ENCODE data around the gene RPS6KA2. TPM values are rescaled to one million over a fixed set of nuclear protein-coding genes. Genes with fewer than 3 reads are reported as not detected.

RPS6KA2 gene
- total RNA-seq, 1 donor from 2014 or later: 33.7 TPM

DNA sequence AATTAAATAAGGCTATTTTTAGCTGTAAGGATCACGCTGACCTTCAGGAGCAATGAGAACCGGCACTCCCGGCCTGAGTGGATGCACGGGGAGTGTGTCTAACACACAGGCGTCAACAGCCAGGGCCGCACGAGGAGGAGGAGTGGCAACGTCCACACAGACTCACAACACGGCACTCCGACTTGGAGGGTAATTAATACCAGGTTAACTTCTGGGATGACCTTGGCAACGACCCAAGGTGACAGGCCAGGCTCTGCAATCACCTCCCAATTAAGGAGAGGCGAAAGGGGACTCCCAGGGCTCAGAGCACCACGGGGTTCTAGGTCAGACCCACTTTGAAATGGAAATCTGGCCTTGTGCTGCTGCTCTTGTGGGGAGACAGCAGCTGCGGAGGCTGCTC lies 124.6 kb downstream of the RPS6KA2 start:
- TF ChIP-seq, protein P1, sequence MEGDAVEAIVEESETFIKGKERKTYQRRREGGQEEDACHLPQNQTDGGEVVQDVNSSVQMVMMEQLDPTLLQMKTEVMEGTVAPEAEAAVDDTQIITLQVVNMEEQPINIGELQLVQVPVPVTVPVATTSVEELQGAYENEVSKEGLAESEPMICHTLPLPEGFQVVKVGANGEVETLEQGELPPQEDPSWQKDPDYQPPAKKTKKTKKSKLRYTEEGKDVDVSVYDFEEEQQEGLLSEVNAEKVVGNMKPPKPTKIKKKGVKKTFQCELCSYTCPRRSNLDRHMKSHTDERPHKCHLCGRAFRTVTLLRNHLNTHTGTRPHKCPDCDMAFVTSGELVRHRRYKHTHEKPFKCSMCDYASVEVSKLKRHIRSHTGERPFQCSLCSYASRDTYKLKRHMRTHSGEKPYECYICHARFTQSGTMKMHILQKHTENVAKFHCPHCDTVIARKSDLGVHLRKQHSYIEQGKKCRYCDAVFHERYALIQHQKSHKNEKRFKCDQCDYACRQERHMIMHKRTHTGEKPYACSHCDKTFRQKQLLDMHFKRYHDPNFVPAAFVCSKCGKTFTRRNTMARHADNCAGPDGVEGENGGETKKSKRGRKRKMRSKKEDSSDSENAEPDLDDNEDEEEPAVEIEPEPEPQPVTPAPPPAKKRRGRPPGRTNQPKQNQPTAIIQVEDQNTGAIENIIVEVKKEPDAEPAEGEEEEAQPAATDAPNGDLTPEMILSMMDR (conservative IDR thresholded peaks at IDR 0.05): no peak
- no peaks in the 10 kb centered on the region for H3K4me1 Mint-ChIP-seq
- H3K27me3 Mint-ChIP-seq (ENCODE audit: low read depth): no peaks in the 10 kb centered on the region
- peaks cover 15% of the 10 kb centered on the region for H3K36me3 Mint-ChIP-seq (ENCODE audit: low read depth)
- no peak overlapping the region for H3K27ac Mint-ChIP-seq (ENCODE audit: unreplicated experiment)
- DNase-seq (ENCODE audit: low read depth, low spot score): no peak
- H3K9me3 Mint-ChIP-seq: no peaks in the 10 kb centered on the region
- H3K4me3 Mint-ChIP-seq: no peak overlapping the region

DNA sequence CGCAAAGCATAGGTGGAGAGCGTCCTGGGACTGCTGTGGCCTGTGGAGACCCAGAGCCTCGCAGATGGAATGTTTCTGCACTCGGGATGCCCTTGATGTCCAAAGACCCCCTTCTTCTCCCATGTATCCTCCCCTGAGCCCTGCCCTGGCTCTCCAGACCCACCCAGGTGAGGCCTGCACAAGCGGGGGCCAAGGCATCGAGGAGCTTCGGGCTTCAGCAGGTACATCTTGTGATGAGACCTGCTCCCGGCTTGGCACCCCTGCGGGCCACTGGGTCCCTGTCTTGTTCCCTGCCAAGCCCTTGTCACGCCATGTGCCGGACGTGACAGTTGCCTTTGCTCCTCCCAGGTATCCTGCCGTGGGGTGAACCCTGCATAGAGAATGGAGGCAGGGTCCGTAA lies 125.8 kb downstream of the RPS6KA2 start:
- no peak for DNase-seq (ENCODE audit: low read depth, low spot score)
- Mint-ChIP-seq H3K4me1 (peaks cover 4% of the 10 kb centered on the region), H3K9me3 (no peaks in the 10 kb centered on the region), H3K27ac (ENCODE audit: unreplicated experiment) (no peak overlapping the region), H3K36me3 (ENCODE audit: low read depth) (peaks cover 14% of the 10 kb centered on the region), H3K27me3 (ENCODE audit: low read depth) (no peaks in the 10 kb centered on the region), H3K4me3 (no peak overlapping the region)
- TF ChIP-seq, protein P1 (conservative IDR thresholded peaks at IDR 0.05): no peak

DNA sequence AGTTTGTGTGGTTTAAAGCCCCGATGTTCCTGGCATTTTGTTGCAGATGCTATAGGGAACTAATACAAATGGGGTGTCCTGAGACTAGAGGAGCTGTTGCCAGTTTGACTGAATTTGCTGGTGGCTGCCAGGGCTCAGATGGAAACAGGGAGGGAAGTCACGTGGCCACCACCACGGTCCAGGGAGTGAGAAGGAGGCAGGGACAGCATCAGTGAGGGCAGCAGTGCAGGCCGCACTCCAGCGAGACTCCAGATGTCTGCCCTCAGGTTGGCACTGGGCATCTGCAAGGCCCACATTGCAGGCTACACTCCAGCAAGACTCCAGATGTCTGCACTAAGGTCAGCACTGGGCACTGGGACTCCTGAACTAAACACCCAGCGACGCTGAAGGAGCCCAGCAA lies 126.8 kb downstream of the RPS6KA2 start:
- H3K4me1 Mint-ChIP-seq: peaks cover 12% of the 10 kb centered on the region
- DNase-seq (ENCODE audit: low read depth, low spot score): no peak
- no peaks in the 10 kb centered on the region for H3K27me3 Mint-ChIP-seq (ENCODE audit: low read depth)
- TF ChIP-seq, protein P1 (conservative IDR thresholded peaks at IDR 0.05): no peak
- H3K27ac Mint-ChIP-seq (ENCODE audit: unreplicated experiment): peak overlapping the region; percentile 41
- no peak overlapping the region for H3K4me3 Mint-ChIP-seq
- H3K9me3 Mint-ChIP-seq: no peaks in the 10 kb centered on the region
- H3K36me3 Mint-ChIP-seq (ENCODE audit: low read depth): peaks cover 14% of the 10 kb centered on the region

DNA sequence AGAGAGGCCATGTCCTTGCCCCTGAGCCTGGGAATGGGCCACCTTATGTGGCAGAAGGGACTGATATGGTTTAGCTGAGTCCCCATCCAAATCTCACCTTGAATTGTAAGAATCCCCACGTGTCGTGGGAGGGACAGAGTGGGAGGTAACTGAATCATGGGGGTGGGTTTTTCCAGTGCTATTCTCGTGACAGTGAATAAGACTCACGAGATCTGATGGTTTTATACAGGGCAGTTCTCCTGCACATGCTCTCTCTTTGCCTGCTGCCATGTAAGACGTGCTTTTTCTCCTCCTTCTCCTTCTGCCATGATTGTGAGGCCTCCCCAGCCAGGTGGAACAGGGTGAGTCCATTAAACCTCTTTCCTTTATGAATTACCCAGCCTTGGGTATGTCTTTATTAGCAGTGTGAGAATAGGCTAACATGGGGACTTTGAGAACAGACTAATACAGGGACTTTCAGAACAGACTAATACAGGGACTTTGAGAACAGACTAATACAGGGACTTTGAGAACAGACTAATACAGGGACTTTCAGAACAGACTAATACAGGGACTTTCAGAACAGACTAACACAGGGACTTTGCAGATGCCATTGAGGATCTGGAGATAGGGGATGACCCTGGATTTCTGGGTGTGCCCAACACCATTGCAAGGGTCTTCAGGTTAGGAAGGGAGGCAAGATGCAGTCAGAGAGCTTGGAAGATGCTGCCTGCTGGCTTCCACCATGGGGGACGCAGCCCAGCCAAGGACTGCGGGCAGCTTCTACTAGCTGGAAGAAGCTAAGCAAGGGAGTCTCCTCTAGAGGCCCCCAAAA lies 127.5 kb downstream of the RPS6KA2 start:
- Mint-ChIP-seq H3K4me3 (no peak overlapping the region), H3K27ac (ENCODE audit: unreplicated experiment) (no peak overlapping the region), H3K4me1 (peaks cover 19% of the 10 kb centered on the region), H3K9me3 (no peaks in the 10 kb centered on the region), H3K36me3 (ENCODE audit: low read depth) (peaks cover 19% of the 10 kb centered on the region), H3K27me3 (ENCODE audit: low read depth) (peaks cover 2% of the 10 kb centered on the region)
- DNase-seq (ENCODE audit: low read depth, low spot score): no peak
- TF ChIP-seq, protein P1 (conservative IDR thresholded peaks at IDR 0.05): no peak

DNA sequence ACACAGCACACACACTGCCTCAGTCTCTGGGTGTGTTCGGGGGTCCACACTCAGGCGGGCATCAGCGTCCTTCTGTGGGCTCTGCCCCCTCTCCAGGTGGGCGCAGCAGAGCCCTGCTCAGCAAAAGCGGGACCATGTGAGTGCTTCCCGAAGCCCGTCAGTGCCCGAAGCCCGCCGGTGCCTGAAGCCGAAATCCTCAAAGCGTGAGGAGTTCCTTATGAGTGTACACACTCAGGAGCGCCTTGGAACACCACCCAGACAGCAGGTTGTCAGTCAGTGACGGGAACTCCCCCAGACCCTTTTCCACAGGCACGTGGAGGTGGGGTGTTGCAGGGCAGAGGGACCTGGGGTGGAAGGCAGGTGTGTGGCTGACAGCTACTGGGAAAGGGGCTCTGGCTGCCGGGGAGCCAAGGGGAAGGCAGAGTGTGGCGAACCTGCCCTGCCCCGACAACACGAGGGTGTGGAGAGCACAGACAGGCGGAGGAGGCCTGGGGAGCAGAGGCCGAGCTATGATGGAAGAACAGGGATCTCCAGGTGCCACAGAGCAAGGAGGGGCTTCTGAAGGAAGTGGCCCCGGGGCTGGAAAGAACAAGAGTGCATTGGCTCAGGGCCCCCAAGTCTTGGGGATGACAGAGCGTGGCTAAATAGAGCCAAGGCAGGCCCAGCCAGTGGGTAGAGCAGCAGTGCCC lies 128.2 kb downstream of the RPS6KA2 start:
- no peak overlapping the region for H3K4me3 Mint-ChIP-seq
- H3K36me3 Mint-ChIP-seq (ENCODE audit: low read depth): peaks cover 18% of the 10 kb centered on the region
- H3K4me1 Mint-ChIP-seq: peaks cover 22% of the 10 kb centered on the region
- H3K9me3 Mint-ChIP-seq: no peaks in the 10 kb centered on the region
- no peak for DNase-seq (ENCODE audit: low read depth, low spot score)
- TF ChIP-seq, protein P1 (conservative IDR thresholded peaks at IDR 0.05): no peak
- H3K27me3 Mint-ChIP-seq (ENCODE audit: low read depth): peaks cover 2% of the 10 kb centered on the region
- H3K27ac Mint-ChIP-seq (ENCODE audit: unreplicated experiment): peak overlapping the region; percentile 35

Measured in neural crest cell (in vitro differentiated cells).